WTC11 (cell line): Measurements from ENCODE around the gene ZNRF3. TPM values are rescaled to one million over a fixed set of nuclear protein-coding genes. Genes with fewer than 3 reads are reported as not detected.
A peak's percentile ranks its signal among the peaks of the same experiment; 100 is the strongest.

Experiments
- ATAC-seq: fragments of 200-7000 bp; cut with Tn5 transposase; 2 replicates; pipeline ENCODE4 v1.10.0; 2021; ENCODE audit warnings: mild to moderate bottlenecking, moderate library complexity
- CTCF ChIA-PET: fragments of 300-600 bp; sonication (Branson Sonifier 250); formaldehyde crosslinking; loops from one replicate; lab custom pipeline; 2021; ENCODE audit warnings: antibody characterized with exemption; lab: Charles Lee
- POLR2A ChIA-PET: fragments of 350-600 bp; sonication (Branson Sonifier 250); formaldehyde crosslinking; loops from one replicate; lab custom pipeline; 2021; ENCODE audit warnings: antibody characterized with exemption; lab: Charles Lee
- DNase-seq: peaks from one replicate; pipeline ENCODE4 v3.0.0; 2021; ENCODE audit warnings: low spot score
- H3K27ac Mint-ChIP-seq: 2 replicates; pipeline ENCODE4 v1.8.0; 2021; ENCODE audit warnings: mixed read lengths
- H3K27me3 Mint-ChIP-seq: 2 replicates; pipeline ENCODE4 v1.8.0; 2021; ENCODE audit warnings: low read depth, mild to moderate bottlenecking, moderate library complexity, mixed read lengths
- H3K36me3 Mint-ChIP-seq: 2 replicates; pipeline ENCODE4 v1.8.0; 2021; ENCODE audit warnings: mixed read lengths
- H3K4me1 Mint-ChIP-seq: 2 replicates; pipeline ENCODE4 v1.8.0; 2022; ENCODE audit warnings: mixed read lengths
- H3K4me3 Mint-ChIP-seq: 2 replicates; pipeline ENCODE4 v1.8.0; 2021; ENCODE audit warnings: mild to moderate bottlenecking, moderate library complexity, mixed read lengths
- H3K9me3 Mint-ChIP-seq: 2 replicates; pipeline ENCODE4 v1.8.0; 2021; ENCODE audit warnings: mixed read lengths
- ATF6 ChIP-seq: sonication (generic); formaldehyde crosslinking; IDR thresholded peaks from 2 replicates; pipeline ENCODE4 v1.8.1; 2023; ENCODE audit warnings: mild to moderate bottlenecking, missing genetic modification reagents
- CREB1 ChIP-seq: sonication (generic); formaldehyde crosslinking; IDR thresholded peaks from 2 replicates; pipeline ENCODE4 v1.8.0; 2023; ENCODE audit warnings: mild to moderate bottlenecking, missing genetic modification reagents
- CTCF ChIP-seq: fragments of 200-600 bp; IDR thresholded peaks from 2 replicates; pipeline ENCODE4 v1.8.0; 2022; ENCODE audit warnings: antibody characterized with exemption
- FOXK1 ChIP-seq: sonication (generic); formaldehyde crosslinking; IDR thresholded peaks from 2 replicates; pipeline ENCODE4 v1.8.0; 2022; ENCODE audit warnings: mild to moderate bottlenecking, moderate library complexity, missing genetic modification reagents
- HMGXB4 ChIP-seq: sonication (generic); formaldehyde crosslinking; IDR thresholded peaks from 2 replicates; pipeline ENCODE4 v1.8.1; 2023; ENCODE audit warnings: mild to moderate bottlenecking, moderate library complexity, missing genetic modification reagents
- IRF1 ChIP-seq: sonication (generic); formaldehyde crosslinking; IDR thresholded peaks from 2 replicates; pipeline ENCODE4 v1.8.0; 2023; ENCODE audit warnings: missing genetic modification reagents
- JAZF1 ChIP-seq: fragments of 250-450 bp; sonication (Bioruptor Pico); IDR thresholded peaks from 2 replicates; pipeline ENCODE4 v1.9.0; 2021; ENCODE audit warnings: moderate library complexity, mild to moderate bottlenecking, inconsistent platforms
- RELA ChIP-seq: sonication (generic); formaldehyde crosslinking; IDR thresholded peaks from 2 replicates; pipeline ENCODE4 v1.8.1; 2022; ENCODE audit warnings: missing genetic modification reagents, mild to moderate bottlenecking, borderline replicate concordance
- SMAD3 ChIP-seq: sonication (generic); formaldehyde crosslinking; IDR thresholded peaks from 2 replicates; pipeline ENCODE4 v1.8.0; 2022; ENCODE audit warnings: missing genetic modification reagents, mild to moderate bottlenecking, borderline replicate concordance
- STAT6 ChIP-seq: sonication (generic); formaldehyde crosslinking; conservative IDR thresholded peaks from 2 replicates; pipeline ENCODE4 v1.8.1; 2023; ENCODE audit warnings: mild to moderate bottlenecking, low read depth, missing genetic modification reagents, moderate library complexity
- ZNF532 ChIP-seq: fragments of 250-450 bp; sonication (Bioruptor Pico); IDR thresholded peaks from 2 replicates; pipeline ENCODE4 v1.9.0; 2021; ENCODE audit warnings: mild to moderate bottlenecking, borderline replicate concordance
- total RNA-seq: library from RNA; stranded (reverse); gene quantifications from 3 replicates; pipeline ENCODE4 v1.2.3, GENCODE V29; 2021
- TF ChIP-seq, protein P1 (sequence below): sonication (generic); formaldehyde crosslinking; IDR thresholded peaks from 2 replicates; pipeline ENCODE4 v1.8.1; 2023; ENCODE audit warnings: mild to moderate bottlenecking, missing genetic modification reagents
- TF ChIP-seq, protein P2 (sequence below): sonication (generic); formaldehyde crosslinking; IDR thresholded peaks from 2 replicates; pipeline ENCODE4 v1.8.1; 2023; ENCODE audit warnings: mild to moderate bottlenecking, missing genetic modification reagents, moderate library complexity

ZNRF3 gene
- total RNA-seq, 1 experiment from 2014 or later = 25.4 TPM

DNA sequence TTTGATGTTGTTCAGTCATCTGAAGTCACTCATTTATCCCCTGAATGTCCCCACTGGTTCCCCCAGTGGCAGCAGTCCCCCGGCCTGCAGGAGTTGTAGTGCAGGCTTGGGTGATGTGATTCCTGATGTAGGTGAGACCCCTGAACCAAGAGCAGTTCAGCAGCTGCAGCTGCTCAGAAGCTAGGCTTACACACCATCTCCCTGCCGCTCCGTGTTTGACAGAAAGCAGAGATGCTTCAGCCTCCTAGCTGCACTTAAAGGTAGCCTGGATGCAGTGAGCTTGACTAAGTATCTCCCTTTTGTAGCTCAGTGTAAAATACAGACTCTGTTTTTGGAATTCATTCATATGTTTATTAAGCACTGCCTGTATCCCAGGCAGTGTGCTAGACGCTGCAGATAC is 130.9 kb downstream of the ZNRF3 start (continued):
- no peak for TF ChIP-seq ZNF532 (CRISPR knock-in tag)
- TF ChIP-seq SMAD3 = no peak

DNA sequence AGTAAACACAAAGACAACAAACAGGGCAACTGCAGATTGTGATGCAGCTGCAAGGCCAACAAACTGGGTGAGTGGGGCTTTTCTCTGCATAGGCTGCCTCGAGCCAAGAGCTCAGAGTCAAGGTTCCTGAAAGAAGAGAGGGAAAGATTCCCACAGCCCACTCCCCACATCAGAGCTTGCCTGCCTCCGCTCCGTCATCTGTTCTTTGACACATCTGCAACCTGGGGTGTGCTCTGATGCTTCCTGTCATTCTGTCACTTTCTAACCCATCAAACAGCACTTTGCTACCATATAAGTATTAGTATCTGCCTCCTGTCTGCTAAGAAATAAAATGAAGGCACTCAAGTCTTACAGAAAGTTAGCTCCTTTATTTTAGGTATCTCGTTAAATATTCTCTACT is 131.4 kb downstream of the ZNRF3 start:
- Mint-ChIP-seq H3K4me1 (peaks cover 60% of the 10 kb centered on the region), H3K36me3 (peaks cover 14% of the 10 kb centered on the region), H3K27ac (no peak overlapping the region), H3K27me3 (no peaks in the 10 kb centered on the region), H3K9me3 (peaks cover 11% of the 10 kb centered on the region), H3K4me3 (no peak overlapping the region)
- no peak for DNase-seq
- no peak for TF ChIP-seq FOXK1 (CRISPR knock-in tag)
- ATAC-seq = no peak
- CTCF ChIA-PET = interaction anchor here (0.6 to 1.7 kb wide), 5 partner anchors 16 to 159 kb away, joined by 3 to 8 read pairs (median 3); partner anchors contain the start of gene ZNRF3
- POLR2A ChIA-PET = interaction anchor here (0.9 to 2.0 kb wide), 2 partner anchors 10 to 107 kb away, joined by 5 to 8 read pairs; no protein-coding TSS in a partner anchor

- ChIA-PET CTCF (interaction anchor here (0.8 kb wide), 2 partner anchors 24 to 138 kb away, joined by 3 read pairs; no protein-coding TSS in a partner anchor), POLR2A (interaction anchor here (0.6 to 0.8 kb wide), 2 partner anchors 27 to 148 kb away, joined by 4 to 5 read pairs; no protein-coding TSS in a partner anchor)
- H3K9me3 Mint-ChIP-seq = peaks cover 11% of the 10 kb centered on the region
- no peak overlapping the region for H3K4me3 Mint-ChIP-seq
- DNase-seq = no peak
- H3K27me3 Mint-ChIP-seq = no peaks in the 10 kb centered on the region
- H3K36me3 Mint-ChIP-seq = peaks cover 9% of the 10 kb centered on the region
- peak; percentile 41; the same call in 1 of the 2 replicates for ATAC-seq
- no peak for TF ChIP-seq FOXK1 (CRISPR knock-in tag)
- TF ChIP-seq STAT6 (CRISPR knock-in tag) = no peak
- TF ChIP-seq, protein P1, sequence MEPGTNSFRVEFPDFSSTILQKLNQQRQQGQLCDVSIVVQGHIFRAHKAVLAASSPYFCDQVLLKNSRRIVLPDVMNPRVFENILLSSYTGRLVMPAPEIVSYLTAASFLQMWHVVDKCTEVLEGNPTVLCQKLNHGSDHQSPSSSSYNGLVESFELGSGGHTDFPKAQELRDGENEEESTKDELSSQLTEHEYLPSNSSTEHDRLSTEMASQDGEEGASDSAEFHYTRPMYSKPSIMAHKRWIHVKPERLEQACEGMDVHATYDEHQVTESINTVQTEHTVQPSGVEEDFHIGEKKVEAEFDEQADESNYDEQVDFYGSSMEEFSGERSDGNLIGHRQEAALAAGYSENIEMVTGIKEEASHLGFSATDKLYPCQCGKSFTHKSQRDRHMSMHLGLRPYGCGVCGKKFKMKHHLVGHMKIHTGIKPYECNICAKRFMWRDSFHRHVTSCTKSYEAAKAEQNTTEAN = no peak
- TF ChIP-seq, protein P2, sequence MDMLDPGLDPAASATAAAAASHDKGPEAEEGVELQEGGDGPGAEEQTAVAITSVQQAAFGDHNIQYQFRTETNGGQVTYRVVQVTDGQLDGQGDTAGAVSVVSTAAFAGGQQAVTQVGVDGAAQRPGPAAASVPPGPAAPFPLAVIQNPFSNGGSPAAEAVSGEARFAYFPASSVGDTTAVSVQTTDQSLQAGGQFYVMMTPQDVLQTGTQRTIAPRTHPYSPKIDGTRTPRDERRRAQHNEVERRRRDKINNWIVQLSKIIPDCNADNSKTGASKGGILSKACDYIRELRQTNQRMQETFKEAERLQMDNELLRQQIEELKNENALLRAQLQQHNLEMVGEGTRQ (CRISPR knock-in tag) = no peak
- TF ChIP-seq JAZF1 (CRISPR knock-in tag) = no peak
- no peak for TF ChIP-seq CREB1 (CRISPR knock-in tag)
- TF ChIP-seq HMGXB4 = no peak
- TF ChIP-seq RELA (CRISPR knock-in tag) = no peak
- no peak for TF ChIP-seq ATF6 (CRISPR knock-in tag)
- no peak for TF ChIP-seq IRF1 (CRISPR knock-in tag)
- TF ChIP-seq SMAD3 = no peak
- no peak for TF ChIP-seq CTCF
- TF ChIP-seq, all 79 proteins: peak for 0
- Mint-ChIP-seq H3K4me1 (peaks cover 48% of the 10 kb centered on the region), H3K27ac (peak overlapping the region; percentile 86)
These were observed 132.9 kb downstream of the ZNRF3 start for GRCh38 chr22:29016067-29016938.
